HG03571 (cell line): ENCODE results near the gene CYRIA.

Experiments
- ATAC-seq: cut with Tn5 transposase; IDR thresholded peaks from one replicate; pipeline ENCODE4 v1.9.1; 2021; ENCODE audit not compliant: unreplicated experiment

Gene CYRIA

DNA sequence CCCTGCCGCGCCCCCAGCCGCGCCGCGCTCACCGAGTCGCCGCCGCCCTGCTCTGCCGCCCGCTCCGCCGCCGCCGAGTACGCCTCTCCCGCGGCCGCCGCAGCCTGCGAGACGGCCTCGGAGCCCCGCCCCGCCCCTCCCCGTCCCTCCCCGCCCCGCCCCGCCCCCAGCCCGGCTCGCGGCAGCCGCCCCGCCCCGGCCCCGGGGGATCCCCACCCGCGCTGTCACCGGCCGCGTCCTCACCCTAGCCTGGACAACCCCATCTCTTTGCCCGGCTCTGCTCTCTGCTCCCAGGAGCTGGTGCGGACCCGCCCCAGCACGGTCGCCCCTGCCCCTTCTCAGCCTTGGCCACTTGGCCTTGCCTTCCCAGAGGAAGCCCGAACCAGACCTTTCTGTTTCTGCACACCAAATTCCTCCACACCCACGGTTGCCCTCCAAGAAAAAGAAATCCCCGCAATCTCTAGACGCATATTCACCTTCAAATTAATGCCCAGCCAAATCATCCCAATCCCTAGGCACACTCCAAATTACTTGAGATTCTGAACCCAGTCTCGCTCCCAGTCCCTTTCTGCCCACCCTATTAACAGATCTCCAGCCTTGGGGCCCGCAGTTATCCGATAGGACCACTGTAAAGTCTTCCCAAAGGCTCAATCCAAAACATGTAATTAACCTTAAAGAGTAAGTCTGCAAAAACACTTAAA lies at the start of gene CYRIA:
Gene CYRIA, minus strand, starts transcription at position 87 of the 701 bp plus-strand sequence. CDS start 77,715 bp downstream, outside the sequence.
- peak; percentile 60 for ATAC-seq

DNA sequence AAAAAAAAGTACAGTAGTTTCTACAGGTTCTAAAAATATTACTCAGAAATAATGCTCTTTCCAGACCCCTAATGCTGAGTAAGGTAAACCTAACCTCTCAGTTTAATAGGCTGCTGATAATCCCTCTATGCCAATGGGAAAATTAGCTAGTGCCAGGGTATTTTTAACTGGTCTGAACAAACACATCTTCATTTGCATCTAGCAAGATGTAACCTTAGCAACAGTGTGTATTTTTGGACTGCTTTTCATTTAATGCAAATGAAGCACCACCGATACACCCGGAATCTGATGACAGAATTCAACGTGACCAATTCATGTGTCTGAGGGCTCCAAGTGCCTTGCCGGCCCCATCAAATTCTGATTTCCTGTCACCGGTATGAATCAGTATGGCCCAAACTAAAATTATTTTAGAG lies 47.4 kb upstream of the CYRIA start:
- ATAC-seq = peak; percentile 72

DNA sequence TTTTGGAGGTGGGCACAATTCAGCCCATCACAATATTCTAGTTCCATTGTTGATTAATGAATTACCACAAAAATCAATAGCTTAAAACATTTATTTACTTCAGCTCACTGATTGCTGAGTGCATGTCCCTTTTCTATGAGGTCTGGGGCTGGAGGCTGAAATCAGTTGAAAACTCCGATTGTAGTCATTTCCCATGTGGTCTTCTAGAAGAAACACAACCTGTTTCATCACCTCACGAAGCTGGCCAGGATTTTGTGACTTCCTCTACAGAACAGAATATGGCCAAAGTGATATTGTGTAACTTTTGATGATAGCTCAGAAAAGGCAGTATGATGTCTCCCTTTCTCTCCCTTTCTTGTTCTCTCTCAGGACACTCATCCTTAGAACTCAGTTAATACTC lies 44.1 kb upstream of the CYRIA start:
- no peak for ATAC-seq

DNA sequence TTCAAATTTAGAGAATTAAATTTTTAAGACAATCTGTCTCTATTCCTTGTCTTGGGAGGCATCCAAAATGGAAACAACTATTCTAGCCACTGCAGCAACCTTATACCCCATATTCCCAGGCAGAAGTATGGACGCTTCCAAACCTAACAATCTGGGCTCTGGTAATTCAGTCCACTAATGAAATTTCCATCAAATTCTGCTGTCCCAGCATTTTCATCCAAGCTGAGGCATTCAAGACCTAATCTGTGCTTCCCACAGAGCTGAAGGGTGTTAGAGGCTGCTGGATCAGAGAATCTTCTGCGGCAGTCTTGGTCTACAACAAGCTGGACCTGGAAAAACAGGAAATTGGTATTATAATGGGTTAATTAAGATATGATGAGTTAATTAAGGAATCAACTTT lies 42.5 kb upstream of the CYRIA start:
- no peak for ATAC-seq

DNA sequence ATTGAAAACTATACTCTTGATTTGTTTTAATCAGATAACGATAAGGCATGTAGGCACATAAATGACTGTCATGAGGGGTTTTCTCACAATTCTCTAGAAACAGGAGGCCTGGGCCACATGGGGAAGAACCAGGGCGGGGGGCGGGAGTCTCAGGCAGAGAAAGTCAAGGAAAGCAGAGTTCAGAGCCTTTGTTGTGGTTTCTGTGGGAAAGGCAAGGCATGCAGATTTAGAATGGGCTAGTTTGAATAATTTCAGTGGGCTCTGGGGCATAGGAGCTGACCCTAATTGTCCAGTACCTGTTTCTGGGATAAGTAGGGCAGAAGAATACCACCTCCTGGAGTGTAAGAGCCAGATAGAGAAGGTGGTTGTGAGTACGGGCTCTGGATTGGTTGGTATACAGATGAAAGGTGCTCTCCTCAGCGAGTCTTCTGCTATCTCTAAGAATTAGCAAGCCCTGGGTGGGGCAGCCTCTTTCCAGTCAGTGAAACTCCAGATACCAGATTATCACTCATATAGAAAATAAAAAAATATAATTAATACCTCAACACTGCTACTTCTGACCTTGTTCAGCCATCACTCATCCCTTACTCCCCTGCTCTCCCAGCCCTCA lies 41.5 kb upstream of the CYRIA start:
- no peak for ATAC-seq

DNA sequence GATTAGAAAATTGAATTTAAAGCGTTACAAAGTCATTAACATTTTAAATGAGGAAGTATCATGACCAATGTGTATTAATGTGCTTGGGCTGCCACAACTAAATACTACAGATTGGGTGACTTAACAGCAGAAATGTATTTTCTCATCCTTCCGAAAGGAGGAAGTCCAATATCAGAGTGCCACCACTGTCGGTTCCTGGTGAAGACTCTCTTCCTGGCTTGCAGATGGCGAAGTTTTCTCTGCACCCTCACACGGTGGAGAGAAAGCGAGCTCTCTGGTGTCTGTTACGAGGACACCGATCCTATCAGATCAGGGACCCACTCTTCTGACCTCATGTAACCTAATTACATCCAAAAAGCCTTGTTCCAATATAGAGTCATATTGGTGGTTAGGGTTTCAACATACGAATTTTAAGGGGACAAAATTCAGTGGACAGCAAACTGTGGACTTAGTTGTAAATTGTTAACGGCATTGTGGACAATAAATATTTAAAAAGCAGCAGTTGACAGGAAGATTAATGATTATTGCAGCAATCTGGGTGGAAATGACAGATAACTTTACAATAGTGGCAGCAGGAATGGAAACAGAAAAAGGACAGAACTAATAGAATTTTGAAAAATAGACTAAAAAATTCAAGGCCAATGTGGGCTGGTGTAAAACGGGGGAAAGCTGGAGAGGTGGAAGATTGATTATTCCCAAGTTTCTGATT lies 35.1 kb upstream of the CYRIA start:
- no peak for ATAC-seq

DNA sequence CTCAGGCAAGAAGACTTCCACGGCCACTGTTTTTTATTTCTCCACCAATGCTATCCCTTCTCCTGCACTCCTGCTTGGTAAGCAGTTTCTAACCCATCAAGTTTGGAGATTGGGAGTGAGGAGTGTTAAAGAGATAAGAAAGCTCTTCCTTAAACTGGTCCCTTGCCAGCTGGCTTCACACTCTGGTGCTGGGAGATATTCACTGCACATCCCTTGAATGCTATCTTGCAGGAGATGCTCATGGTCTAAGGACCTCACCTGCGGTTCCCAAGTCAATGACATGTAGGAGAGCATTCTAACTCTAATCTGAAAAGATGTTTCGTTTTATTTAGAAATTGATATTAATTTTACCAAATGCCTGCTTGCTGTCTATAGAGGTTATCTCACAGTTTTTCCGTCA lies 28.2 kb upstream of the CYRIA start:
- ATAC-seq = no peak

DNA sequence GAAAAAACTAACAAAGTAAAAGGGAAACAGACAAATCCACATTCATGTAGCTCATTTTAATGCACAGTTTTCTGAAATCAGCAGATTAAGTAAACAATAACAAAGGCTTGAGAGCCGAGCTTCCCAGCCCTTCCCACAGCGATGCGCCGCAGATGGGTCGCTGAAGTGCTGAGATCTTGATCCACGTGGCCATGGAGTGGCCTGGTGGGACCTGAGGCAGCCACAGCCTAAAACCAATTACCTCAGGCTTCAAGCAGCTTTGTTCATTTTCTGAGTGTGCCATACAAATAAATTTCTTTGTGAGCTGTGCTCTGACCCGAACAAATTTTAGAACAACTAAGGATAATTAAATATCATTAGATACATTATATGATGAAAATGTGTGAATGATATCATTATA lies 25.6 kb upstream of the CYRIA start:
- ATAC-seq = no peak

DNA sequence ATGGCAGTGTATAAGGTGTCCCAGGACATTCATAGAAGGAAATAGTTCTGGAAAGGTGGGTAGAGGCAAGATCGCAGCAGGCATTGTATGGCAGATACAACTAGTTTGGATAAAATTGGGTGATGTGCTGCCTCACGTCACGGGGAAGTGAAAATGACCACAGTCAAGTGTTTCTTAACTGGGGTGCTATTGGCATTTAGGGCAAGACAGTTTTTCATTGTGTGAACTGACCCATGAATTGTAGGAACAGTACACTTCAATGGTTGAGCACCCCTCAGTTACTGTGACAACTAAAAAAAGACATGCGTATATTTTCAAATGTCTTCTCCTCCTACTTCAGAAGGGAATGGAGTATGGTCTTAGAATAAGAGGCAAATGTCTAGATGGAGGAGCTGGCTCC lies 22.3 kb upstream of the CYRIA start:
- ATAC-seq = no peak

DNA sequence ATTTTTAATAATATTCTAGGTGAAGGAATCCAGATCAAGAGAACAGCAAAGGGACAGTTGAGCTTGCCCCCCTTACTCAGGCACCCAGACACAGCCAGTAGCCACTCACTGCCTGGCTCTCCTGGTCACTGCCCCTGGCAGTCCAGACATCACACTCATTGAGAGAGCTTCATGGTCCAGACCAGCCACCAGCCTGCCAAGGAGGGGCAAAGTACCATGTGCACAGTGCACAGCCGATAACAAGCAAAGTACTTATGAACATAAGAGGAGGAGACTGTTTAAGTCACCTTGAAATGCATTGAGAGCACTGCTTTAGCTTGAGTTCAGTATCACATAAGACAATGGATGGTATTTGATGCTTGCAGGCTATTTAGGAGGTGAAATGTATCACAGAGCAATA lies 21.6 kb upstream of the CYRIA start:
- ATAC-seq = no peak

DNA sequence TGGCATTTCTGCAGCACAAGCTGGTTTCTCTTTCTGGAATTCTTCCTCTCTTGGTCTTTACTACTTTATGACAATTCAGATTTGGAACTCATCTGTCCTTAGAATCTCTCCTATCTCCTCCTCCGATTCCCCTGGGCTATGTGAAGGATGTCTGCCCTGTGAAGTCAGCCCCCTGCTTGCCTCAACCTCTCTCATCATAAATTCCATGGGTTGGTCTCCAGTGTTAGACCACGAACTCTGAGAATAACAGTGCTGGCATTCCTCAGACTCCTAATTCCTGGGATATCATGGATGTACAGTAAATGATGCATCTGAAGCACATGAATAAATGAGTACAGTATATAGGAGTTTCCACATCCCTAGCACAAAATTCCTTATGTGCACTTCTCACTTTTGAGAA lies 21.0 kb upstream of the CYRIA start:
- no peak for ATAC-seq

DNA sequence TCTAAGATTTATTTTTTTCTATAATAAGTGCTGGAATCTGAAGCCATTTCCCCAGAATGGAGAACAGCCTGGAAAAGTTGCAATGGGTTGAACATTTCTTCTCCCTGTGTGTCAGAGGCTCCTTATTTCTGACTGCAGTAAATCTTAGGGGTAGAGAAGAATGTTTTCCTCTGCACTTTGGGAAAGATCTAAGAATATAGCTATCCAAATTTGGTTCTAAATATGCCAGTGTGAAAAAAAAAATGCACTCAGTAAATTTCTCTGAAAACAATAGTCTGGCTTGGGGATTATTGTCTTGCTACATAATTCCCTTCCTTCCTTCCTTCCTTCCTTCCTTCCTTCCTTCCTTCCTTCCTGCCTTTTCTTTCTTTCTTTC lies 19.7 kb upstream of the CYRIA start:
- ATAC-seq = no peak

DNA sequence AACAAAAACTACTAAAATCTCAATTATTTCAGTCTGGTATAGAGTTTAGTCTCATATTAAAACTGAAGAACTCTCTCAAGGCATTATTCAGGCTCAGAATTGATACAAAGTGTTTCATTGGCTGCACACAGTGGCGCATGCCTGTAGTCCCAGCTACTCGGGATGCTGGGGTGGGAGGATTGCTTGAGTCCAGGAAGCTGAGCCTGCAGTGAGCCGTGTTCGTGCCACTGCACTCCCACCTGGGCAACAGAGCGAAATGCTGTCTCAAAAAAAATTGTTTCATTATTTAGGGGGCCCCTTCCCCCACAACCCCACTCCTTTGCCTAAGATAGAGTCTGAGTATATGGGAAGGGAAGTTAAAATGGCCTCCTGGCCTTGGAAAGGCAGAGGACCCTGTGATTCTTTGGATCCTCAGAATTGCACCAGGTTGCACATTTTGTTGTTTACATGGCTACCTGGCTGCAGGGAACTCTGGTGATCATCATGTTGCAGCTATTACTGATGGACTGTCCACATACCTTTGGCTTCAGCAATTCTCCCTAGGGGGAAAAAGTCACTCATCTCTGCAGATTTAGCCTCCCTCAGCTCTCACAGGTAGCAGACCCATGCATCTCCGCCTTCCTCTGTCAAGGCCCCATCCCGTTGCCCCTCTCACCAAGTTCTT lies 19.2 kb upstream of the CYRIA start:
- no peak for ATAC-seq

DNA sequence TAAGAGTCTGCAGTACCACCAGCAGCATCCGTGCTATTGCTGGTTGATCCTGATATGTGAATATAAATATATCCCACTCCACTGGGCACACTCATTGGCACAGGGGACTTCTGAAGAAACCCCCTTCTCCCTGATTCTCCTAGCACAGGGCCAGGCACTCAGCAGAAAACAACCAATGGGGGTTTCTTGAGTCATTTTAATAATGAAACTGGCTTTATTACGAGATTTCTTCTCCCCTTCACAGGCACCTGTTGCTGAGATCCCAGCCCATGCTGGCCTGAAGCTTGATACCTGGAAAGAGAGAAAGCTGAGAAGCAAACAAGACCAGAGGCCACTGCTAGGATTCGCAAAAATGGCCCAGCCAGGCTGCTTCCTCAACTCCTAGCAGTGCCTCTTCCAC lies 17.9 kb upstream of the CYRIA start:
- no peak for ATAC-seq

DNA sequence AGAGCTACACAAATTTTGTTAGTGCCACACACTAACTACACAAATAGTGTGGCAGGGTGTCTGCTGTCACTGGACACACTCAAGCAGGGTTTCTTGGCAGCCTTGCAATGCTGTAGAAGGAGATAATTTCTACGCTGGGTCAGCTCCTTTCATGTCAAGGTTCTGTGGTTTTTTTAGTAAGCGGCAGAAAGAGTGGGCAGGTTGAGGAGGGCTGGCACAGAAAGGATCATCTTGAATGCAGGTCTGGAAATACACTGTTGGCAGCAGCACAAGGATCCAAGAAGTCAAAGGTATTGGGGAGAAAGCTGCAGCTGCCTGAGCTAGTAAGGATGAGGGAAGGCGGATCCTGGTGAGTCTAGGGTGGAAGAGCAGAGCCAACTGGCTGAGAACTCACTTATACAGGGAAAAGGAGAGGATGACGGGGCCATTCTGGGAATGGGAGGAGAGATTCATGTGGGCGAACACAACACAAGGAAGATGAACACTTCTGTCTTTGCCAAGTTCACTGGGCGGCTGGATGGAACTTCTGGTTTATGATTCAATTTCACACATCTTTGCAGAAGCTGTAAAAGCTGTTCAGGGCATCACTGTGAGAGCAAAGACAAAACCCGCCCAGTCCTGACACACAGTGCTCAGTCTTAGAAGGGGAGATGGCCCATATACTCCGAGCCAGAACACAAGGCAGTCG lies 16.9 kb upstream of the CYRIA start:
- ATAC-seq = no peak

DNA sequence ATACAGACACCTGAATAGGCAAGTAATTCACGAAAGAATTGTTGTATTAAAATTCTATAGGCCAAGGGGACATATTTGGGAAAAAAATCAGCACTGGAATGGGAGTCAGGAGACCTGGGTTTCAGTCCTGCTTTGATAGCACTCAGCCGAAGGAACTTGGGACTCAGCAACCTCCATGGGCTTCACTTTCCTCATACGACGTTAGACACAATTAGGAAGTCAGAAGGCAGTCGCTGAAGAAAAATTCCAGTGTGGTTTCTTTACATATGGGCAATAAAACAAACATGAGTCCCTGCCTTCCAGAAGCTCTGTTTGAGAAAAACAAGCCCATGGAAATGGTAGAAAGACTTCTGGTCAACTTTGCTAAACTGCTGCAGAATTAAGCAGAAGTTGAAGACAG lies 15.1 kb upstream of the CYRIA start:
- ATAC-seq = no peak

DNA sequence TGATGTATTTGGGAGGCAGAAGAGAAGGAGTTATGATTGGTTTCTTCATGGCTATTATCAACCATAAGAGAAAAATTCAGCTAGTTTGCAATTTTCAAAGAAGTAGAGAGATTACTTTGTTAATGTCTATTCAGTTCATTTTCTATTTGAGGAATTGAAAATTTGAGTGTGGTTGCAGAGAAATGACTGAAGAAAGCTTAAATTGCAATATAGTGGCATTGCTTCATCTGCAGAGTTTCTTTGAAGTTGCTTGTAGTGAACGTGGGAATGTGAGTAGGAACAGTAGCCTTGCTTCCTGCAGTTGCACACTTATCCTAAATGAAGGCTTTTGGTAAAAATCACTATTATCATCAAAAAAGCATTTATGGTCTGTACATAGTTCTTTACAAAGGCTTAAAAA lies 14.7 kb upstream of the CYRIA start:
- ATAC-seq = no peak

DNA sequence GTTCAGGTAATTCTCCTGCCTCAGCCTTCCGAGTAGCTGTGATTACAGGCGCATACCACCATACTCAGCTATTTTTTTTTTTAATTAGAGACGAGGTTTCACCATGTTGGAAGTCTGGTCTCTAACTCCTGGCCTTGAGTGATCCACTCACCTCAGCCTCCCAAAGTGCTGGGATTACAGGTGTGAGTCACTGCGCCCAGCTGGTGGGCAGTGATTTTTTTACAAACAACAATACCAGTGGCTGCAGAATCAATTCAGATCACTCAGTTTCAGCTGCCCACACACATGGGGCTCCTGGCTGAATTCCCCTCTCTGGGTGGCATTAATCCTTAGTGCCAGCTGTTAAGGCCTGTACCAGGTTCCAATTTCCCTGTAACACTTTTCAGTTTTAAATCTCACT lies 13.3 kb upstream of the CYRIA start:
- ATAC-seq = no peak

DNA sequence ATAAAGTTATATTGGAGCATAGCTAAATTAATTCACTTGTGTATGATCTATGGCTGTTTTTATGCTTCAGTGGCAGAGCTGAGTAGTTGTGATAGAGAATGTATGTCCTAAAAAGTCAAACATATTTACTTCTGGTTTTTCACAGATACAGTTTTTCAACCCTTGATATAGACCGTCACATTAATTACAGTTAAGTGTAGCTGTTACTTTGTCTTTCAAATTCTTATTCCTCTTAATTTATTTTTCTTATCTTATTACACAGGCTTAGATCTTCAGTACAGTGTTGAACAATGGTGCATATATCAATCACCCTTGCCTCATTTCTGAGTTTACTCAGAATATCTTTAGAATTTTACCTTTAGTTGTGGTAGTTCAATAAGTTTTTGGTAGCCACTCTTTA lies 12.2 kb upstream of the CYRIA start:
- ATAC-seq = no peak

DNA sequence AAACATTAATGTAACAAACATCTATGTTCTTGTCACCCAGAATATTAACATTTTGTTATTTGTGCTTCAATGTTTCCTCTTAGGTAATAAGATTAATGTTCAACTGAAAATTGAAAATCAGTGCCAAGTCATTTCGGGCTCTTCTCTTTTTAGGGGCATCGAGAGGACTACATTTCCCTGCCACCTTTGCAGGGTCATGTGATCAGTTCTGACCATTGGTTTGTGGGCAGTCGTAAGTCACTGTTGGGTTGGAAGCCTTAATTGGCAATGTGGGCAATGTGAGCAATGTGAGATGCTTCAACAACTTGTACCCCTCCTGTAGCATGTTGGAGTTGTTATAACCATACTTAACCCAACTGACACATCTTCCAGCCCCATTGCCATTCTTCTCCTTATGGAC lies 10.1 kb upstream of the CYRIA start:
- no peak for ATAC-seq

DNA sequence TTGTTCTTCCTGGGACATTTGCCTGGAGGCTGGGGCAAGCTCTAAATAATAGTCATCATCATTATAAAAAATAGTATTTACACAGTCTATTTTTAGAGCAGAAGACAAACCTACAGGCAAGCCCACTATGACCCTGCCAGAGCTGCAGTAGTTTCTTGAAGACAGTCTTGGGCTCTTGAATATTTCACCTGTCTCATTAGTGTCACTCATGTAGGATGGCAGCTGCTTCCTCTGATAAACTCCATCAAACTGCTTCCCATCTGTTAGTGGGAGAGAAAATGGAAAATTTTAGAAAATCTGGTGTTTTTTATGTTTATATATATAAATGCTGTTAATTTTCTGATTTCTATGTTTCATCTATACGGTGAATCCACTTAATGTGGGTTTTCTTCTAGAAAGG lies 8.5 kb upstream of the CYRIA start:
- no peak for ATAC-seq
